Measurements from ENCODE around the gene EIF4EBP3. TPM values are rescaled to one million over a fixed set of nuclear protein-coding genes. Genes with fewer than 3 reads are reported as not detected.
"Not testable (repeated sequence)": the region's sequence is repeated elsewhere in the genome, so short reads cannot be mapped to it uniquely, and the experiment has no call there.

EIF4EBP3 gene
- total and polyA plus RNA-seq, 2 experiments from 2014 or later: 0.54 to 14.5 TPM

- in situ Hi-C loops (cut with MboI): no loop called here
- Histone ChIP-seq H3K4me3 (peak overlapping the region; percentile 11; the same call in 1 of the 2 replicates), H2AFZ (peak overlapping the region; percentile 44; the same call in 1 of the 2 replicates), H3K79me2 (ENCODE audit: insufficient read depth) (no peaks in the 10 kb centered on the region), H3K27me3 (replicated peaks; ENCODE audit: insufficient read depth) (no peaks in the 10 kb centered on the region), H3K9ac (0 out of 2 replicates have a peak overlapping the region, but pooled peaks have one; percentile 0), H4K20me1 (ENCODE audit: insufficient read depth) (no peaks in the 10 kb centered on the region), H3F3A (ENCODE audit: insufficient read depth) (peaks cover 8% of the 10 kb centered on the region; the same call in 1 of the 2 replicates), H3K9me3 (ENCODE audit: low read depth) (no peaks in the 10 kb centered on the region), H3K36me3 (ENCODE audit: low read depth) (no peaks in the 10 kb centered on the region), H3K27ac (peak overlapping the region; percentile 0; the same call in 1 of the 2 replicates), H3K9me2 (ENCODE audit: insufficient read depth) (no peaks in the 10 kb centered on the region), H3K4me2 (ENCODE audit: unreplicated experiment) (peak overlapping the region; percentile 55), H3K4me1 (ENCODE audit: insufficient read depth) (peaks cover 38% of the 10 kb centered on the region)
- TF ChIP-seq EZH2phosphoT487 (IDR thresholded peaks at IDR 0.05; ENCODE audit: insufficient read depth, low read depth) (no peak), EZH2 (IDR thresholded peaks at IDR 0.05; ENCODE audit: insufficient read depth, poor library complexity, severe bottlenecking) (no peak)
- 13 to 14% methylated on average over 5 of the region's 5 CpGs for WGBS, 2 experiments (ENCODE audit: low coverage in 1 of 2, low lambda C conversion rate in 2 of 2, missing lambda C conversion rate in 2 of 2)
- DNase-seq: peak; percentile 70
Measured at GRCh38 chr5:140588311-140589070, 41.0 kb downstream of the EIF4EBP3 start.

- no peak overlapping the region for H3K27ac ChIP-seq
- no peak overlapping the region for H3K4me2 ChIP-seq (ENCODE audit: unreplicated experiment)
- H3K9me3 ChIP-seq (ENCODE audit: low read depth): no peaks in the 10 kb centered on the region
- TF ChIP-seq EZH2phosphoT487 (IDR thresholded peaks at IDR 0.05; ENCODE audit: insufficient read depth, low read depth) (no peak), EZH2 (IDR thresholded peaks at IDR 0.05; ENCODE audit: insufficient read depth, poor library complexity, severe bottlenecking) (no peak)
- H3K36me3 ChIP-seq (ENCODE audit: low read depth): no peaks in the 10 kb centered on the region
- no peaks in the 10 kb centered on the region for H3K9me2 ChIP-seq (ENCODE audit: insufficient read depth)
- no peak overlapping the region for H3K4me3 ChIP-seq
- no peak for DNase-seq
- no peak overlapping the region for H2AFZ ChIP-seq
- WGBS, 2 experiments (ENCODE audit: low coverage in 1 of 2, low lambda C conversion rate in 2 of 2, missing lambda C conversion rate in 2 of 2): 75 to 83% methylated on average over 7 of the region's 7 CpGs
- in situ Hi-C loops (cut with MboI): no loop called here
- no peak overlapping the region for H3K9ac ChIP-seq
- no peaks in the 10 kb centered on the region; the same call in 1 of the 2 replicates for H3K27me3 ChIP-seq (replicated peaks; ENCODE audit: insufficient read depth)
- H3K4me1 ChIP-seq (ENCODE audit: insufficient read depth): peaks cover 38% of the 10 kb centered on the region
- H3F3A ChIP-seq (ENCODE audit: insufficient read depth): peaks cover 8% of the 10 kb centered on the region; the same call in 1 of the 2 replicates
- no peaks in the 10 kb centered on the region for H3K79me2 ChIP-seq (ENCODE audit: insufficient read depth)
- H4K20me1 ChIP-seq (ENCODE audit: insufficient read depth): no peaks in the 10 kb centered on the region
Measured at GRCh38 chr5:140590861-140591260, 43.4 kb downstream of the EIF4EBP3 start.

GRCh38 chr5:140591747-140592372 is 44.4 kb downstream of the EIF4EBP3 start:
- Histone ChIP-seq H3K9me3 (ENCODE audit: low read depth) (no peaks in the 10 kb centered on the region), H3K27me3 (replicated peaks; ENCODE audit: insufficient read depth) (no peaks in the 10 kb centered on the region; the same call in 1 of the 2 replicates), H3K27ac (no peak overlapping the region), H2AFZ (no peak overlapping the region), H3K4me2 (ENCODE audit: unreplicated experiment) (peak overlapping the region; percentile 57), H3K79me2 (ENCODE audit: insufficient read depth) (no peaks in the 10 kb centered on the region), H3K4me3 (no peak overlapping the region), H3F3A (ENCODE audit: insufficient read depth) (peaks cover 8% of the 10 kb centered on the region; the same call in 1 of the 2 replicates), H4K20me1 (ENCODE audit: insufficient read depth) (no peaks in the 10 kb centered on the region), H3K36me3 (ENCODE audit: low read depth) (no peaks in the 10 kb centered on the region), H3K4me1 (ENCODE audit: insufficient read depth) (peaks cover 38% of the 10 kb centered on the region), H3K9ac (no peak overlapping the region), H3K9me2 (ENCODE audit: insufficient read depth) (no peaks in the 10 kb centered on the region)
- peak; percentile 79 for DNase-seq
- in situ Hi-C loops (cut with MboI): no loop called here
- TF ChIP-seq EZH2phosphoT487 (IDR thresholded peaks at IDR 0.05; ENCODE audit: insufficient read depth, low read depth): no peak
- 74 to 78% methylated on average over 5 of the region's 5 CpGs for whole genome bisulfite sequencing, 2 experiments (ENCODE audit: low coverage in 1 of 2, low lambda C conversion rate in 2 of 2, missing lambda C conversion rate in 2 of 2)

- H3K9ac ChIP-seq; H3K36me3 ChIP-seq (ENCODE audit: low read depth); H2AFZ ChIP-seq; in situ Hi-C loops (cut with MboI); H3K4me2 ChIP-seq (ENCODE audit: unreplicated experiment); DNase-seq; H3K27me3 ChIP-seq (replicated peaks; ENCODE audit: insufficient read depth); H3K4me3 ChIP-seq; H3F3A ChIP-seq (ENCODE audit: insufficient read depth); H3K9me3 ChIP-seq (ENCODE audit: low read depth); H3K9me2 ChIP-seq (ENCODE audit: insufficient read depth); H3K27ac ChIP-seq; H4K20me1 ChIP-seq (ENCODE audit: insufficient read depth); H3K79me2 ChIP-seq (ENCODE audit: insufficient read depth): not testable (repeated sequence)
- 74 to 77% methylated on average over 12 to 14 of the region's 14 CpGs for WGBS, 2 experiments (ENCODE audit: low coverage in 1 of 2, low lambda C conversion rate in 2 of 2, missing lambda C conversion rate in 2 of 2)
- H3K4me1 ChIP-seq (ENCODE audit: insufficient read depth): peaks cover 32% of the 10 kb centered on the region
Measured at GRCh38 chr5:140593070-140593469, 45.6 kb downstream of the EIF4EBP3 start.

All from GM23248 (cell line).